NOMO-1 treated with DMSO at 0.1 percent for 48 hours (cell line): ENCODE data around the gene KCNB1.
"Not testable (repeated sequence)": the region's sequence is repeated elsewhere in the genome, so short reads cannot be mapped to it uniquely, and the experiment has no call there.

Experiments
- DNase-seq: peaks from one replicate; lab custom pipeline; 2025; ENCODE audit not compliant: unreplicated experiment; lab: John Stamatoyannopoulos, UW

Gene KCNB1

DNA sequence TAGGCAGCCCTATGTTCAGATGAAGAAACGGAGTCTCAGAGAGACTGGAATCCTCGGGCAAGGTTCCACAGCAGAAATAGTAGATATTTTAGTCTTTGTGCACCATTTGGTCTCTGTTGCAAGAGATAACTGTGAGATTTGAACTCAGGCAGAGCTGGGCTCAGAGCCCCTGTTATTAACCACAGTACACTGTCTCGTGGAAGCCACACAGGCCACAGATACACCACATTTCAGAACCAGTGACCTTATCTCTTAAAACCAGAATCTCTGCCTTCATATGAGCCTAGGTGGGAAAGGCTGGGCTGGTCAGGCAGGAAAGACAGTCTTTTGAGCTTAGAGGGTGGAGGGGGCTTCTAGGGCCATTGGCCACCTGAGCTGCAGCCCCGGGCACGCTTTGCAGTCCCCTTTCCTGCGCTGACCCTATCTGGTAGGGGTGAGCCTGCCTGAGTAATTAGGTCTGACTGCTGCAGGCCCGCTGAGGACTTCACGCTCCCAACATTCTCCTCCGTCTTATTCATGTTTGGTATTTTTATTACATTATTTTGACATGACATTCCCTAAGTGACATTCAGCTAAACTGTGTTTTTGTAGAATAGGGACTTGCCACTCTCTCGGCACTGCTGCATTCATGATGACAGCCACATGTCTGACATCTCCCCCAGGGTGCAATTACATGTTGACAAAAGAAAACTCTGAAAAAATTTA lies 71.1 kb downstream of the KCNB1 start:
- DNase-seq, result no peak

DNA sequence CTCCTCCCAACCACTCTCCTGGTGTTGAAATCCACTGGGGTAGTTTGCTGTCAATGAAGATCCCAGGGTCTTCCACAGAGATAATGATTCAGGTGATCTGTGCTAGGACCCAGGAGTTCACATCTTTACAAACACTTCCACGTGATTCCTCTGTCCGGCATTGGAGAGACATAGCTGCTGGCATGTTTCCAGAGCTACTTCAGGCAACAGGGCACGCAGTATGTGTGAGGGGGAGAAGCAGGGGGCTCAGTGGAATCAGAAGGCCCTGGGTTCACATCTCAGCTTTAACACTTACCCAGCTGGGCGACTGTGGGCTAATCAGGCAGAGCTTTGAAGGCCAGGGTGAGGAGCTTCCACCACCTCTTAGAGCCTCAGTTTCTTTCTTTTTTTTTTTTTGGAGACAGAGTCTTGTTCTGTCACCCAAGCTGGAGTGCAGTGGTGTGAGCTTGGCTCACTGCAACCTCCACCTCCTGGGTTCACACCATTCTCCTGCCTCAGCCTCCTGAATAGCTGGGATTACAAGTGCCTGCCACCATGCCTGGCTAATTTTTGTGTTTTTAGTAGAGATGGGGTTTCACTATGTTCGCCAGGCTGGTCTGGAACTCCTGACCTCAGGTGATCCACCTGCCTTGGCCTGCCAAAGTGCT lies 72.4 kb downstream of the KCNB1 start:
- not testable (repeated sequence) for DNase-seq

- DNase-seq, result no peak
These were observed 73.0 kb downstream of the KCNB1 start for GRCh38 chr20:49409302-49409974.

DNA sequence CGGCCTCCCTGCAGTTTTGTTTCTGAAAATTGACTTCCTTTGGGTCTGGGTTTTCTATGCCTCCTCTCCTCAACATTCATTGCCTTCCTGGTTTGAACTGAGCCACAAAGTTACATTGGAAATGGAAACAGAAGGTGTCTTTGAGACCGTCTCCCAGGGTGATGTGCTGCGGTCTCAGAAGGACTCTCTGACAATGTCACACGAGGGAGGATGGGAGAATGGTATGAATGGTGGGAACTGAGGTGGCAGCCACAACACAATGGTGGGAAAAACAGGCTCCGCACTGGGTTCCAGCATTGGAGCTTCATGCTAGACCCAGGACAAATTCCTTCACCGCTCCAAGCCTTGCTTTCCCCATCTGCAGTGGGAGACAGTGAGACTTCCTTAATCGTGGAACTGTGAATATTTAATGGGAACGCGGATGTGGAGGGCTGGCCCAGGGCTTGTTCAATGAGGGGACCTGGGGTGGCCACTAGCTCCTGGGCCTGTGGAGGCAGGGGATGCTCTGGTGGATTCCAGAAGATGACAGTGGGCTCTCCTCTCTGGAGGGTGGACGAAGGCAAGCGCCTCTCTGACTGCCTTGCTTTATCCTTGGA lies 73.9 kb downstream of the KCNB1 start:
- DNase-seq, result no peak

GRCh38 chr20:49406666-49407065 lies 75.8 kb downstream of the KCNB1 start:
- no peak for DNase-seq

GRCh38 chr20:49405696-49406095 lies 76.8 kb downstream of the KCNB1 start:
- no peak for DNase-seq

DNA sequence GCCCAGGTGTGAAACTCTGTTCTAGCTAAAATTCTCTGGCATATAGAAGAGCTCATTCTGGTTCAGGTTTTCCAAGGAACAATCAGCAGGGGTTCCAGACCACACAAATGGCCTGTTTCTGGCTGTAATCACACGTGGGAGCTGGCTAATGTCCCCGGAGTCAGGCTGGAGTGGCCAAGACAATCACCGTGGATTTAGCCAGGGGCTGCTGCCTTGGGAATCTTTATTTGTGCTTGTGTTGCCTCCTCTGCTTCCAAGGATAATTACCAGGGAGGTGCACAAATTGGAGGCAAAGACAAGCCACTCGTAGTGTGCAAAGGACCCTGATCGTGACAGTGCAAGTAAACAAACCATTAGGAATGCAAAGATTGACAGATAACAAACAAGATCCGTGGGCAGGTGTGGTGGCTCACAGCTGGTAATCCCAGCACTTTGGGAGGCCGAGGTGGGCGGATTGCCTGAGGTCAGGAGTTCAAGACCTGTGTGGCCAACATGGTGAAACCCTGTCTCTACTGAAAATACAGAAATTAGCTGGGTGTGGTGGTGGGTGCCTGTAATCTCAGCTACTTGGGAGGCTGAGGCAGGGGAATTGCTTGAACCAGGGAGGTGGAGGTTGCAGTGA lies 77.3 kb downstream of the KCNB1 start:
- no peak for DNase-seq

- no peak for DNase-seq
These were observed 78.0 kb downstream of the KCNB1 start for GRCh38 chr20:49404461-49404860.

GRCh38 chr20:49403911-49404310 lies 78.6 kb downstream of the KCNB1 start:
- no peak for DNase-seq

DNA sequence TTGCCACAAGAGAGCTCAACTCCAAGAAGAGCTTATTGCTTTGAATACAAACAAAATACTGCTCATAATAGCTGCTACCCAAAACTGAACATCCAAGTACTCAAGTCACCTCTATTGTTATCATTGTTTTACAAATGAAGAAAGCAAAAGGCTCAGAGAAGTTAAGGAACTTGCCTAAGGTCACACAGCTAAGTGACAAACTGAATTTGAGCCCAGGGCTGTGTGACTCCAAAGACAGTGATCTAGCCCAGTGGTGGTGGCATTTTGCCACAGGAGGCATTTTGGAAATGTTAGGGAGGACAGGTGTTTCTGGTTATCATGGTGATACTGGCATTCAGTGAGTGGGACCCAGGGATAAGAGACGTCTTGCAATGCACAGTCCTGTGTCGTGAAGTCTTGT lies 79.5 kb downstream of the KCNB1 start:
- no peak for DNase-seq

- DNase-seq, result no peak
These were observed 81.6 kb downstream of the KCNB1 start for GRCh38 chr20:49400904-49401303.

- no peak for DNase-seq
These were observed 82.1 kb downstream of the KCNB1 start for GRCh38 chr20:49400410-49400809.

- DNase-seq, result no peak
These were observed 83.1 kb downstream of the KCNB1 start for GRCh38 chr20:49399329-49399728.

DNA sequence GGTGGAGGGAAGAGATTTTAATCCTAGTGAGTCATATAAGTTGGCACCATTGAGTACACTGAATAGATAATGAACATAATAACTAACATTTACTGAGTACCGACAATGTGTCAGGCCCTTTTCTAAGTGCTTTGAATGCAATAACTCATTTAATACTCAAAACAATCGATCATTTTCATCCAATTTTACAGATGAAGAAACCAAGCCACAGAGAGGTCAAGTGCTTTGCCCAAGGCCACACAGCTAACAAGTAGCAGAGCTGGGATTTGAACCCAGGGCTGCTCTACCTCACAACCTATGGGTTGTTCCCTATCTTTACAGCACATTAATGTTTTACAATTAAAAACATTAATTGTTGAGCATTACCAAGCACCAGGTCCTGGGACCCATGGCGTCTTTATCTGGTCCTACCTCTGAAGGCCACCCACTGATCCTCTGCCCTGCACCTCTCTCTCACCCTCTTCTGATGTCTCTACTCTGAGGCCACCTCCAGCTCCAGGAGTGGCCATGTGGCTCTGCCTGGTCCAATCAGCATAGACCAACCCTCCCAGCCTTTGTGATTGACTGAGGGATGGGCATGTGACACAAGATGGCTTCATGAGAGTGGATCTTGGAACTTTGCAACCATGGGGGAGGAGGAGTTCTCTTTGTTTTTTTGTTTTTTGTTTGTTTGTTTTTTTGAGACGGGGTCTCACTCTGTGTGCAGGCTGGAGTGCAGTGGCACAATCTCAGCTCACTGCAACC lies 83.9 kb downstream of the KCNB1 start:
- DNase-seq, result no peak

DNA sequence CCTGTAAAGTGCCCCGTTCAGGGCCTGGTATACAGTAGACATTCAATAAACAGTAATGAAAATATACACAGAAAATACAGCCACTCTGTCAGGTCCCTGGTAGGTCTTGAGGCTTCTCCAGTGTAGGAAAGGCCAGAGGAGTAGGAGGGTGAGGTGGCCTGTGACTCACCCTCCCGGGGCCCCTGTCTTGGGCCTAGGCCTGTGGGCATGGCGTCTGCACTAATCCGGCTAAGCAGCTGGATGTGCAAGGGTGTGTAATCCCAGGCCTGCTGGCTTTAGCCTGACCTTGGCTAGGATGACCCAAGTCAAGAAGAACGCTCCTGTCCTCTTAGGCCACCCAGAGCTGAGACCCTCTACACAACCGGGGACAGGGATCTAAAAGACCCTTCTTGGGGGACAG lies 84.9 kb downstream of the KCNB1 start:
- no peak for DNase-seq

DNA sequence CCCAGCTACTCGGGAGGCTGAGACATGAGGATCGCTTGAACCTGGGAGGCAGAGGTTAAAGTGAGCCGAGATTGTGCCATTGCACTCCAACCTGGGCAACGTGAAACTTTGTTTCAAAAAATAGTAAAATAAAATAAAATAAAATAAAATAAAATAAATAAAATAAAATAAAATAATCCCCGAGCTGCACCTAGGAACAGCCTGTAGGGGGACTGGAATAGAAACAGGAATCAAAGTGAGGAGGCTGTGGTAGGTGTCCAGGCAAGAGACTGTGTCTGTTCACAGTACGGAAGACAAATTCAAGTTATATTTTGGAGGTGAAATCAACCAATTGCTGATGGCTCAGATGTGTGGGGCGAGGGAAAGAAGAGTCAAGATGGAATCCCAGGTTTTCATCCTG lies 86.2 kb downstream of the KCNB1 start:
- no peak for DNase-seq

DNA sequence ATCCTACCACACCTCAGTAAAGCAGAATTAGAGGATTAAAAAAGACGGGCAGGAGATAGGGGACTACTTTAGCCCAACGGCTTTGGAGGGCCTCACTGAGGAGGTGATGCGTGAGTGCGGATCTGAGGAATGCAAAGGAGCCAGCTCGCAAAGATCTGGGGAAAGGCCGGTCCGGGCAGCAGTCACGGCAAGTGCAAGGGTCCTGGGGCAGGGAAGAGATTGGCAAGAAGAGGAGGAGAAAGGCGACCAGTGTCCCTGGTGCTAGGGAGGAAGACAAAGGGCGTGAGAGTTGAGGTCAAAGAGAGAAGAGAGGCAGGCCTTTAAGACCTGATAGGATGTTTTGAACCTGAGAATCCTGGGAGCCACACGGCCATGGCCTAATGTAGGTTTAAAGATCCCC lies 86.8 kb downstream of the KCNB1 start:
- DNase-seq, result no peak

GRCh38 chr20:49395183-49395582 lies 87.3 kb downstream of the KCNB1 start:
- DNase-seq, result no peak

GRCh38 chr20:49394757-49395156 lies 87.7 kb downstream of the KCNB1 start:
- DNase-seq, result no peak

GRCh38 chr20:49394264-49394663 lies 88.2 kb downstream of the KCNB1 start:
- no peak for DNase-seq

DNA sequence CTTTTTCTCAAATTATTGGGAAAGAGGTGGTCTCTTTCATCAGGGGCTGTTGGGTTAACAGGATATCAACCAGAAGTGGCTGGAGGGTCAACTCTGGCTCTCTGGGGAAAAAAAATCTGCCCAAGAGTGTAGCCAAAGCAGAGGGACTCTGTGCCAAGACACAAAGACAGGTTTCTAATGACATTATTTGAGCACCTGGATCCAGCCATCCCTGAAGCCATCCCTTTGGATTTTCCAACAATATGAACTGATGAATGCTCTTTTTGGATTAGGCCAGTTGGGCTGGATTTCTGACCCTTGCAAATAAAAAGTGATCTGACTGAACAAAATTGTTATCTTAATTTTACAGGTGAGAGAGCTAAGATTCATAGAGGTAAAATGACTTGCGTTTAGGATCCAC lies 88.7 kb downstream of the KCNB1 start:
- DNase-seq, result no peak
